Measurements from ENCODE around the gene HOTAIR.

The HOTAIR gene

DNA sequence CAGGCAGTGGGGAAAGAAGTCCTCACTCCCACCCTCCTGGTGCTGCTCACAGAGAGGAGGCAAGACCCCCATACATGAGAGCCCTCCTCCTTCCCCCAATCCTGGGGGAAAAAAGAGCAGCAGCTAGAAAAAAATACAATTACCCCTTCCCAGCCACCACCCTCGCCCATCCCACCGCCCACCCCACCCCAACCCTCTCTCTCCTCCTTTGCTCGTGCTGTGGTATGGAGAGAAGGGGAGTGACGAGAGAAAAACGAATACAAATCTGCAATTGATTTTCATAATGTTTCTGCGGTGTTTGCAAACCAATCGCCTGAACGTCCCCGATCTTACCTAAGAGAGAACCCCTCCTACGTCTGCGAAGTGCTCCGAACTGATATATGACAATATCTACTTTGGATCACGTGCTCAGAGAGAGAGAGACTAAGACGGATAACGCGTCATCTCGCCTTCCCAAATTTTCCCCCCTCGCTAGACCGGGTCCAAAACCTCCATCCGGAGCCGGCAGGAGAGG, 2.0 kb downstream of the HOTAIR start, which contains the start of gene HOXC11:
Gene HOXC11 (plus strand): TSS at position 405 of the 514 bp plus-strand sequence. CDS start 116 bp downstream, outside the sequence.
- H3K36me3 ChIP-seq: no peaks in the 10 kb centered on the region
- H3K4me1 ChIP-seq: peaks cover 0 to 61% (median 36%) of the 10 kb centered on the region in 4 donors
- no peaks in the 10 kb centered on the region for H3K27me3 ChIP-seq
- TF ChIP-seq, protein P1, sequence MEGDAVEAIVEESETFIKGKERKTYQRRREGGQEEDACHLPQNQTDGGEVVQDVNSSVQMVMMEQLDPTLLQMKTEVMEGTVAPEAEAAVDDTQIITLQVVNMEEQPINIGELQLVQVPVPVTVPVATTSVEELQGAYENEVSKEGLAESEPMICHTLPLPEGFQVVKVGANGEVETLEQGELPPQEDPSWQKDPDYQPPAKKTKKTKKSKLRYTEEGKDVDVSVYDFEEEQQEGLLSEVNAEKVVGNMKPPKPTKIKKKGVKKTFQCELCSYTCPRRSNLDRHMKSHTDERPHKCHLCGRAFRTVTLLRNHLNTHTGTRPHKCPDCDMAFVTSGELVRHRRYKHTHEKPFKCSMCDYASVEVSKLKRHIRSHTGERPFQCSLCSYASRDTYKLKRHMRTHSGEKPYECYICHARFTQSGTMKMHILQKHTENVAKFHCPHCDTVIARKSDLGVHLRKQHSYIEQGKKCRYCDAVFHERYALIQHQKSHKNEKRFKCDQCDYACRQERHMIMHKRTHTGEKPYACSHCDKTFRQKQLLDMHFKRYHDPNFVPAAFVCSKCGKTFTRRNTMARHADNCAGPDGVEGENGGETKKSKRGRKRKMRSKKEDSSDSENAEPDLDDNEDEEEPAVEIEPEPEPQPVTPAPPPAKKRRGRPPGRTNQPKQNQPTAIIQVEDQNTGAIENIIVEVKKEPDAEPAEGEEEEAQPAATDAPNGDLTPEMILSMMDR (IDR thresholded peaks at IDR 0.05): no peak
- intact Hi-C loops (cut with DNase I; ENCODE audit: low total_unique reads): loop anchor here (10.0 kb wide), 1 partner anchor 392 kb away; the partner anchor contains the start of gene GPR84
- DNase-seq: no peak
- H3K9me3 ChIP-seq: no peaks in the 10 kb centered on the region
- H3K27ac ChIP-seq: peak within 1 kb of the TSS; percentile 93 to 98
- H3K4me3 ChIP-seq: peak within 1 kb of the TSS; percentile 75 to 85

DNA sequence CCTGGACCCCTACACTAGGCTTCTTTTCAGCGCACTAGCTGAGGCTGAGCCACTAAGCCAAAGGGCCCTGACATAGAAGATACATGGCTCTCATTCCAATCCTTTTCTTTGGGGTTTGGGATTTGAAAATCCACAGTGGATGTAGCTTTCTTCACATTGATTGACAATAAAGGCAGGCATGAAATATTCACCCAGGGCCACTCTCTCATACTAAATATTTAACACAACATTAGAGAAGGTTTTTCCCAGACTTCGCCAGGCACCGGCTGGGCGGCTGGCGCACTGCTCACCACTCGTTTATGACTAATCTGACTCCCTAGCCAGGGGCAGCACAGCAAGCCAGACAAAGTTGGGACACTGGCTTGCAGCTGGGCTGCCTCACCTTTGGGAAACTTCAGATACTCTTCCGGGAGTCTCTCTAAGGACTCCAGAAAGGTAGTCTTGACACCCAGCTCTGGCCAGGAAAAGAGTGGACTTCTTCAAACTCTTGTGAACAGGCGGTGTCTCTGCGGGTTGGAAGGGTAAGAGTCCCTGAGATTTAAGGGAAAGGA, 2.5 kb downstream of the HOTAIR start:
- Histone ChIP-seq H3K27ac (peak overlapping the region; percentile 93 to 98), H3K27me3 (no peaks in the 10 kb centered on the region), H3K4me3 (peak overlapping the region; percentile 75 to 85), H3K4me1 (peaks cover 0 to 59% (median 36%) of the 10 kb centered on the region in 4 donors), H3K36me3 (no peaks in the 10 kb centered on the region), H3K9me3 (no peaks in the 10 kb centered on the region)
- DNase-seq: peak in 1 of 2 donors; percentile 82
- TF ChIP-seq, protein P1 (IDR thresholded peaks at IDR 0.05): no peak
- intact Hi-C loops (cut with DNase I; ENCODE audit: low total_unique reads): loop anchor here (10.0 kb wide), 1 partner anchor 393 kb away; the partner anchor contains the start of gene GPR84

DNA sequence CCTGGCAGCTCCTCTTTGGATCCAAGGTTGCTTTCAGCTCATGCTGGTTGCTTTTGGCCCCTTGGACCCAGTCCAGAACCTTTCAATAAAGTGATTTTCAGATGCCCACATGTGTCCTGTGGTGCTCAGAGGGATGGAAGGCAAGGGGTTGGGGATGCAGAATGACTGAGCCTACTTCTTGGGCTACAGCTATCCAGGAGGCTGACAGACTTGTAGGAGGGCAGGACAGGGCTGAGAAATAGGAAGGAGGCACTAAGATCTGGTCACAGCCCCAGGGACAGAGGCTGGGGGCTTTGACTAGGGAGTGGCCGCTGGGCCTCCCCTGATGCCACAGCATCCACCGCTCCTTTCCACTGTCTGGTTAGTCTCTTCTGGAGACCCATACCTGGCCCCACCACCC, 3.1 kb downstream of the HOTAIR start:
- Histone ChIP-seq H3K27ac (peak overlapping the region; percentile 93 to 98), H3K4me1 (peaks cover 0 to 54% (median 36%) of the 10 kb centered on the region in 4 donors), H3K27me3 (no peaks in the 10 kb centered on the region), H3K9me3 (no peaks in the 10 kb centered on the region), H3K36me3 (no peaks in the 10 kb centered on the region), H3K4me3 (peak overlapping the region; percentile 75 to 85)
- intact Hi-C loops (cut with DNase I; ENCODE audit: low total_unique reads): loop anchor here (10.0 kb wide), 1 partner anchor 393 kb away; the partner anchor contains the start of gene GPR84
- TF ChIP-seq, protein P1 (IDR thresholded peaks at IDR 0.05): no peak
- no peak for DNase-seq

DNA sequence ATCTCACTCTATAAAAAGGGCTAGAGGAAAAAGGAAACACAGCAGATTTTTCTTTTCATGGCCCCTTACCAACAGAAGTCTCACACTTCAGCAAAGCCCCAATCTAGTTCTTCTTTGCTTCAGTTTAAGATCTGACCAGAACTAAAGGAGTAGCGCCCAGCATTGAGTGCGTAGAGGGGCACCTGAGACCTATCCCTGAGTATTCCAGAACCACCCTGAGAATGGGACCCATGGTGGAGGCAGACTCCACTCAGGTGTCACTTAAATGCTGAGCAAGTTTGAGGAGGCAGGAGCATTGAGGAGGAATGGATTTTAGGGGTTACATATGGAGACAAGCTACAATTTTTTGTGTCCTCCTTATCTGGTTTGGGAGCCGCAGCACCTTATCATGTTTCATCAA, 3.6 kb downstream of the HOTAIR start:
- Histone ChIP-seq H3K27ac (peak overlapping the region; percentile 93 to 98), H3K9me3 (no peaks in the 10 kb centered on the region), H3K27me3 (no peaks in the 10 kb centered on the region), H3K4me1 (peaks cover 0 to 49% (median 32%) of the 10 kb centered on the region in 4 donors), H3K36me3 (no peaks in the 10 kb centered on the region), H3K4me3 (no peak overlapping the region)
- TF ChIP-seq, protein P1 (IDR thresholded peaks at IDR 0.05): no peak
- intact Hi-C loops (cut with DNase I; ENCODE audit: low total_unique reads): loop anchor here (10.0 kb wide), 1 partner anchor 394 kb away; the partner anchor contains the start of gene GPR84
- no peak for DNase-seq

DNA sequence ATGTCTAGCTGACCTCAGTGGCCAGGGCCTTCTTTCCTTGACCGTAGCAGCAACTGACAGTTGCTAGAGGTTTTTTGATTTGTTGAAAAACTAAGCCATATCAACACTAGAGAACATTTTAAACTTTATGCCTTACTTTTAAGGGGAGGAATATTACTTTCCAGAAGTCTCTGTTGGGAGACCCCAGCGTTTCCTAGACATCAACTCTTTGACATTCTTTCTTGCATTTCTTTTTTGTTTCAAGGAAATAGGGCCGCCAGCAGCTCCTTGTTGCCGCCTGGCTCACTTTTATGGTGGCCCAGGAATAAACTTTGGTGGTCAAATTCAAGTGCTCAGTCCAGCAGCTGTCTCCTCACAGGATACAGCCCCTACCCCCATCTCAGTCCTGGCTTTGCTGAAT, 4.3 kb downstream of the HOTAIR start:
- TF ChIP-seq, protein P1 (IDR thresholded peaks at IDR 0.05): no peak
- intact Hi-C loops (cut with DNase I; ENCODE audit: low total_unique reads): loop anchor here (10.0 kb wide), 1 partner anchor 394 kb away; the partner anchor contains the start of gene GPR84

More for the DNA sequence above, 4.3 kb downstream of the HOTAIR start:
- Histone ChIP-seq H3K27me3 (no peaks in the 10 kb centered on the region), H3K4me3 (no peak overlapping the region), H3K27ac (no peak overlapping the region), H3K4me1 (peaks cover 0 to 46% (median 29%) of the 10 kb centered on the region in 4 donors), H3K36me3 (no peaks in the 10 kb centered on the region), H3K9me3 (no peaks in the 10 kb centered on the region)
- DNase-seq: no peak

Measured in tibial artery (tissue), 4 donors.